Measurements from ENCODE around the gene TJP2.
"Not testable (repeated sequence)": the region's sequence is repeated elsewhere in the genome, so short reads cannot be mapped to it uniquely, and the experiment has no call there.

TJP2 gene

DNA sequence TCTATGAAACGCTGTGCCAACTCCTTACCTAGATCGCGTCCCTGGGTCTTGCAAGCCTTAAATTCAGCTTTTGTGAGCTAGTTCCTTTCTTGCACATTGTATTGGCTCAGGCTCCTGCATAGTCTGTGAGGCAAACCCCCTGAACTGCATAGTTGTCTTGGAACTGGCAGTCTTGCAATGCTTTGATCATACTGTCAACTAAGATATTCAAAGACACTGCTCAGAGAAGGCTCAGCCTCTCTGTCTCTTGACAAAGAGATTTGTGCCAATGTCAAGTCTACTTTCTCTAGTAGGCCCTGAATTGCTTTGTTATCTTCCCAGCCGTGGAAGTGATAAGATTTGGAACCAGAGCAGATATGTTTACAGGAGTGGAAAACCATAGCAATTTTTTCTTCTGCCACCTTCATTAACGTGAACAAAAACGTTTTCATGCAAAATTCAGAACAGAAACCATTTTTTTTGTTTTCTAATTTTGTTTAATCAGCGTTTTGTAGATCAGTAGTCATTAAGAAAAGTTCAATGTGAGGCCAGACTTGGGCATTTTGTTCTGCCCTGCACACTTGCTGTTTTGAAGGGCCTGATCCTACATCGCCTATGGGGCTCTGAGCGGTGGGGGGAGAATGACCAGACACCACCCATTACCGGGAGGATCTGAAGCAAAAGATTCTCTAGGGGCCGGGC lies 123.4 kb downstream of the TJP2 start:
- no peak for DNase-seq

DNA sequence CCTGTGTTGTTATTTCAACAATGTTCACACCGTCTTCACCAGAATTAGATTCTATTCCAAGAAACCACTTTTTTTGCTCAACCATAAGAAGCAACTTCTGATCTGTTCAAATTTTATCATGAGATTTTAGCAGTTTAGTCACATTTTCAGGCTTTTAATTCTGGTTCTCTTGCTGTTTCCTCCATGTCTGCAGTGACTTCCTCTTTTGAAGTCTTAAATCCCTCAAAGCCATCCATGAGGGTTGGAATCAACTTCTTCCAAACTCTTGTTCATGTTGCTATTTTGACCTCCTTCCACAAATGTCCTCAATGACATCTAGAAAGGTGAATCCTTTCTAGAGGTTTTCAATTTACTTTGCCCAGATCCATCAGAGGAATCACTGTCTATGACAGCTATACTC lies 125.2 kb downstream of the TJP2 start:
- DNase-seq: no peak

DNA sequence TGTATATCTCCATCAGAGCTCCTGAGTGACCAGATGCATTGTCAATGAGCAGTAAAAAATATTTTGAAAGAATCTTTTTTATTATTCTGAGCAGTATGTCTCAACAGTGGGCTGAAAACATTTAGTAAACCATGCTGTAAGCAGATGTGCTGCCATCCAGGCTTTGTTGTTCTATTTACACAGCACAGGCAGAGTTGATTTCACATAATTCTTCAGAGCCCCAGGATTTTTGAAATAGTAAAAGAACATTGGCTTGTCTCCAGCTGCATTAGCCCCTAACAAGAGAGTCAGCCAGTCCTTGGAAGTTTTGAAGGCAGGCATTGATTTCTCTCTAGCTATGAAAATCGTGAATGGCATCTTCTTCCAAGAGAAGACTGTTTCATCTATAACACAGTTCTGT lies 125.7 kb downstream of the TJP2 start:
- DNase-seq: no peak

DNA sequence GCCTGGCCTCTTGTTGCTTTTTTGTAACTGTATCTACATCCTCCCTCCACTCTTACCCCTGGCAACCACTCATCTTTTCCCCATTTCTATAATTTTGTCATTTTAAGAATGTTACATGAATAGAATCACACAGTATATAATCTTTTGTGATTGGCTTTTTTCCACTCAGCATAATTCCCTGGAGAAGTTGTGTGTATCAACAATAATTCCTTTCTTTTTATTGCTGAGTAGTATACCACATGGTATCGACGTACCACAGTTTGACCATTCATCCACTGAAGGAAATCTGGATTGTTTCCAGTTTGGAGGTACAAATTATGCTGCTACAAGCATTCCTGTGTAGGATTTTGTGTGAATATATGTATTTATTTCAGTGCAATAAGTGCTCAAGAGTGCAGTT lies 129.3 kb downstream of the TJP2 start:
- DNase-seq: no peak

DNA sequence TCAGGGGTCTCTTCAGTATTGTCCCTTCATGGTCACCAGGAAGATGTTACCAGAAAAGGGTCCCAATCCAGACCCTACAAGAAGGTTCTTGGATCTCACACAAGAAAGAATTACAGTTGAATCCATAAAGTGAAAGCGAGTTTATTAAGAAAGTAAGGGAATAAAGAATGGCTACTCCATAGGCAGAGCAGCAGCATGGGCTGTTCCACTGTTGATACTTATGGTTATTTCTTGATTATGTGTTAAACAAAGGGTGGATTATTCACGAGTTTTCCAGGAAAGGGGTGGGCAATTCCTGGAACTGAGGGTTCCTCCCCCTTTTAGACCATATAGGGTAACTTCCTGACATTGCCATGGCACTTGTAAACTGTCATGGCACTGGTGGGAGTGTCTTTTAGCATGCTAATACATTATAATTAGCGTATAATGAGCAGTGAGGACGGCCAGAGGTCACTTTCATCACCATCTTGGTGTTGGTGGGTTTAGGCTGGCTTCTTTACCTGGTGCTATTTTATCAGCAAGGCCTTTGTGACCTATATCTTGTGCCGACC lies 132.9 kb downstream of the TJP2 start:
- not testable (repeated sequence) for DNase-seq

DNA sequence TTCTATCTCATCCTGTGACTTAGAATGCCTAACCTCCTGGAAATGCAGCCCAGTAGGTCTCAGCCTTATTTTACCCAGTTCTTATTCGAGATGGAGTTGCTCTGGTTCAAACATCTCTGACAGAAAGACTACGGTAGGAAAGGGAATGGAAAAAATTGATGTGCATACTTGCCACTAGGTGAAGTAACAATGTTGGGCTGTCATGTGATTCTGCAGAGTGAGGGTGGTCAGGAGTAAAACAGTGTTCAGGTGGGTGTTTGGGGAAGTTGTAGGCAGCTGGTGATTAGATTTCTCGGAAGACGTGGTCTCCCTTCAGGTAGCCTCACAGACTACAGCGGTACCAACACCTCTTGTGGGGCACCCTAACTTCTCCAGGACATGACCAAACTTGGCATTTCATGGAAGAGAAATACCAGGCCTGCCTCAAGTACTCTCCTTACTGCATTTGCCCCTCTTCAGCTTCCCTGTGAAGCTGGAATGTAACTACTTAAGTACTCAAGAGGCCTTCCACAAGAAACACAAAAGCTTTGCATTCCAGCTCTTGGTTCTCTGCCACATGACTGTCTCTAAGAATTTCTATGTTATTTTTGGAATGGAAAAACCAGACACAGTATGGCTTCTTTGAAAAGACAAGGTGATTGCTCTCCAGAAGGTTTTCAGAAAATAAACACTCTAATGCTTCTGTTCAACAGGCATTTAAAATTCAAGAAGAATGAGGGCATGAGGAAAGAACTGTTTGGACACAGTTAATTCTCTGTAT lies 133.5 kb downstream of the TJP2 start:
- no peak for DNase-seq

DNA sequence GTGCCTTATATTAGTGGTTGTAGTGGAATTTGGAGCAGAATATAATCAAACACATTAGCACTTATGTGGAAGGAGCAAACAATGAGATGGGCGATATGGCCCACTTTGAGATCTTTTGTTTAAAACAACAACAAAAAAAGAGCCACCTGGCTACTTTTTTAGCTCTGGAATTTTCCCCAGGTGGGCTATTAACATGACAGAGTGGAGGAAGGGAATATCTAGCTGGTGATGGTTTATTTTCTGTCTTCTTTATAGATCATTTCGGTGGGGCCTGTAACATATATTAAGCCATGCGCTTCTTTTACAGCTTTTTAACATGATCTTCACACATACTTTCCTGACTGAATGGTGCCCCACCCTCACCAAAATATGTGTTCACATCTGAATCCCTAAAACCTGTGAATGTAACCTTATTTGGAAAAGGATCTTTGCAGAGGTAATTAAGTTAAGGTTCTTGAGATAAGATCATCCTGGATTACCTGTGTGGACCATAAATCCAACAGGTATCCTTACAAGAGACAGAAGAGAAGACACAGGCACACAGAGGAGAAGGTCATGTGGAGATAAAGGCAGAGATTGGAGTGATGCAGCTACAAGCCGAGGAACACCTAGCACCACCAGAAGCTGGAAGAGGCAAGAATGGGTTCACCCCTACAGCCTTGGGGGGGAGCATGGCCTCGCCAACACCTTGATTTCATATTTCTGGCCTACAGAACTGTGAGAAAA lies 134.3 kb downstream of the TJP2 start:
- no peak for DNase-seq

DNA sequence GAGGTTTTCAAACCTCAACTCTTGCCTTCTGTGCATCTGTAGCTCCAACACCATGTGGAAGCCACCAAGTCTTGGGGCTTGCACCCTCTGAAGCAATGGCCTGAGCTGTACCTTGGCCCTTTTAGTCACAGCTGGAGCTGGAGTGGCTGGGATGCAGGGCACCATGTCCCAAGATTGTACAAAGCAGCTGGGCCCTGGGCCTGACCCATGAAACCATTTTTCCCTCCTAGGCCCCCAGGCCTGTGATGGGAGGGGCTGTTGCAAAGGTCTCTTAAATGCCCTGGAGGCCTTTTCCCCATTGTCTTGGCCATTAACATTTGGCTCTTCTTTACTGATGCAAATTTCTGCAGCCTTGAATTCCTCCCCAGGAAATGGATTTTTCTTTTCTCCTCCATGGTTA lies 139.1 kb downstream of the TJP2 start:
- no peak for DNase-seq

DNA sequence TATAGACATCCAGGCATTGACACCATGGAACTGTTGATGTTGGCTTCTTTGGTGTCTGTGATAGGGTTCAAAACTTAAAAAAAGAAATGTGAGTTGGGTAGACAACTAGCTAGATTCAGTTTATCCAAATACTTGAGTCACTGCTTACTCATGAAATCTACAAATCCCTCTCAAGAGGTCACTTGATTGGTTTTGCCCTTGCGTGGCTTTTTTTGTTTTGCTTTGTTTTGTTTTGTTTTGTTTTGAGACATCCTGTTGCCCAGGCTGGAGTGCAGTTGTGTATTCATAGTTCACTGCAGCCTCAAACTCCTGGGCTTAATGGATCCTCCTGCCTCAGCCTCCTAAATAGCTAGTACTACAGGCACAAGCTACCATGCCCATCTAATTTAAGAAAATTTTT lies 140.5 kb downstream of the TJP2 start:
- no peak for DNase-seq

DNA sequence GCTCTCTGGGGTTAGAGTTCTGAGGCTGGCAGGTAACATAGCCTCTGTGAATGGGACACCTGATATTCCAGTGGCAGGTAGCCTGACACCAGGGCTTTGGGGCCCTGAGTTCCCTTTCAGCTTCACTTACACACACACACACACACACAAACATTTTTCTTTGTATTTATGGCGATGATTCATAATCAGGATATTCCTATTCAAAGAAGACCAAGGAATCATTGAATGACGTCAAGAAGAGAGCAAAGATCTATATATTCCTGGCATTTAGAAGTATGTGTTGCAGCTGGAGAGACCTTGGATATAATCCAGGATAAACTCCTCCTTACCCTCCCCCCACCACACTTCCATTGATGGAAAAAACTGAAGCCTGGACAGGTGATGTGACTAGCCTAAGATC lies 143.0 kb downstream of the TJP2 start:
- DNase-seq: no peak

DNA sequence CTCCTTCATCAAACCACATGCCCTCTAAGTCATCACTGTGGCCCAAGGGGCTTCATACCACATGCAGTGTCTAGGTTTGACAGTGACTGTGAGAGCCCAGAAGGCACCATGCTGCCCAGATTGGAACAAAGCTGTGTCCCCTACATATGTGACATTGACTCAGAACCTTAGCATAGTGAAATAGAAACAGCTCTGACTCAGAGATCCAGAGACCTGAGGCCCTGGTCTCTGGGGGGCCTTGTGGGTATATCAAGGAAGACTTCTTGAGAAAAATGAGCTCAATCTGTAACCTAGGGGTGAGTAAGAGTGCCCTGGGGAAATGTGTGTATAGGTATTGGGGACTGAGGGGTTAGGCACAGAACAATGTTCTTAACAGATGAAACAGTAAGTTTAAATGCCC lies 143.8 kb downstream of the TJP2 start:
- no peak for DNase-seq

DNA sequence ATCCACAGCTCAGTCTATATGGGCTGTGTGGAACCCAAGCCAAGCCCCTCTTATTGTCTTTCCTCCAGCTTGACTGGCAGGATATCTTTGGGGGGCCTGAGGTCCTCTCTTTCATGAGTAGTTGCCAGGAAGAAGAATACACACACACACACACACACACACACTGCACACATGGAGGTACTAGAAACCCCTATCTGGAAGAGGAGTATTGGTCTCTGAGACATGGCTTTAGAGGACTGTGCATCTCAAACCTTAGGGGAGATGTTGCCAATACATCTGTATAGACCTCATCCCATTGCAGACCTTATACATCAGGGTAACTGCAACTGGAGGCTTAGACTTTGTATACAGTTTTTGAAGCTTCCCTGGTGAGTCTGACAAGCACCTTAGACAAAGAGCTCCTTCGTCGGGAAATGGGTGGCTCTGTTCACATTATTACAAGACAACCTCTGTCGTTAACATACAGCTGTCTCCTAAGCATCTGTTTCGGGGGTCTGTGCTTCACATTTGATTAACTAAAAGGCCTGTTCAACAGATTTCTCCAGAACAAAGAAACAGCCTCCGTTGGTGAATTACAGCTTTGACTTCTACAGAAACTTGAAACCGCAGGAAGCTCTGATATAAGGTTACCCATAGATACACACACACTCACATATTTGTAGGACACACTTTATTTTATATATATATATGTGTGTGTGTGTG lies 145.4 kb downstream of the TJP2 start:
- no peak for DNase-seq

DNA sequence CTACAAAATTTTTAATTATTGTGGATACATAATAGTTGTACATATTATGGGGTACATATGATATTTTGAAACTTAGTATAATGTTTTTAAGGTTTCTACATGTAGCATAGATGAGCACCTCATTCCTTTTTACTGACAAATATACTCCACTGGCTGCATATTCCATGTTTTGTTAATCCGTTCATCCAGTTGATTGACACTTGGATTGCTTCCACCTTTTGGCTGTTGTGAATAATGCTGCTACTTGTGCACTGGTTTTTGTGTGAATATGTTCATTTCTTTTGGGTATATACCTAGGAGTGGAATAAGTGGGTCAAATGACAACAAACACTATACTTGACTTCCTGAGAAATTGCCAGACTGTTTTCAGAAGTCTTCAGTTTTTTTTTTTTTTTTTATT lies 148.2 kb downstream of the TJP2 start:
- DNase-seq: no peak

DNA sequence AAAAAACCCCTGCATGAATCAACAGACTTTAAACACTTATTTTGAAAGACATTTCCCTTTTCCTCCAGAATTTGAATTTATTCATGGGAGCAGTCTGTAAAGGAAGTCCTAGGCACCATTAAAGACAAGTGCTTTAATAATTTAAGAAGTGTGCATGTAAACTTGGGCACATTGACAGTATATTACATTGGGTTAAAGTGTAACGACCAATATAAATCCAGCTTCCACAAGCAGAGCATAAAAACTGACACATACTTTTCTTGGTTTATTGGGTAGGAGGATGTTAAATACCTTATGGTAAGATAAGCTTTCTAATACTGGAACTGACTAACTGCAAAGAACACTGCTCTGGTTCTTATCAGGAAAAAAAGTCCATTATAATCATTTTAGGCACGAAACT lies 149.8 kb downstream of the TJP2 start:
- DNase-seq: no peak

Data from NCI-H2081 treated with DMSO at 0.1 percent for 48 hours (cell line).